Naive B cell (primary cell): ENCODE measurements around the gene CEP131. TPM values are rescaled to one million over a fixed set of nuclear protein-coding genes. Genes with fewer than 3 reads are reported as not detected.

Experiments
- ATAC-seq, 2 donors: fragments of 150-1000 bp; cut with Tn5 transposase; 2 replicates each; pipeline ENCODE4 v1.10.0; 2021; ENCODE audit warnings: low read depth in 2 of 2, mild to moderate bottlenecking in 2 of 2, moderate library complexity in 2 of 2
- DNase-seq: peaks from one replicate; pipeline ENCODE4 v3.0.0; 2022
- H3K27ac Mint-ChIP-seq, 6 donors: one replicate each; pipeline ENCODE4 v1.8.0; 2020 to 2022; ENCODE audit warnings: mild to moderate bottlenecking in 6 of 6, mixed read lengths in 6 of 6, moderate library complexity in 5 of 6, inconsistent platforms in 2 of 6
- H3K27me3 Mint-ChIP-seq, 3 donors: one replicate each; pipeline ENCODE4 v1.8.0; 2021 to 2022; ENCODE audit warnings: mixed read lengths in 3 of 3, mild to moderate bottlenecking in 1 of 3
- H3K36me3 Mint-ChIP-seq, 2 donors: one replicate each; pipeline ENCODE4 v1.8.0; 2020 to 2022; ENCODE audit warnings: mixed read lengths in 2 of 2, inconsistent platforms in 1 of 2, mild to moderate bottlenecking in 1 of 2
- H3K4me1 Mint-ChIP-seq, 3 donors: one replicate each; pipeline ENCODE4 v1.8.0; 2020 to 2022; ENCODE audit warnings: mixed read lengths in 3 of 3, inconsistent platforms in 1 of 3, mild to moderate bottlenecking in 1 of 3, moderate library complexity in 1 of 3
- H3K4me3 Mint-ChIP-seq, 8 donors: one replicate each; pipeline ENCODE4 v1.8.0; 2020 to 2022; ENCODE audit warnings: mild to moderate bottlenecking in 8 of 8, mixed read lengths in 8 of 8, moderate library complexity in 8 of 8, inconsistent platforms in 2 of 8
- H3K9me3 Mint-ChIP-seq, 7 donors: one replicate each; pipeline ENCODE4 v1.8.0; 2020 to 2022; ENCODE audit warnings: mixed read lengths in 7 of 7, mild to moderate bottlenecking in 5 of 7, inconsistent platforms in 2 of 7, moderate library complexity in 1 of 7
- polyA plus RNA-seq, 6 donors: library from polyadenylated mRNA; unstranded; fragments of 300-500 nt; fragmentation: Illumina TruSeq; gene quantifications; one replicate each; pipeline ENCODE4 v1.2.3, GENCODE V29; 2021; ENCODE audit warnings: low read depth in 6 of 6

CEP131 gene
- polyA plus RNA-seq, 6 donors from 2014 or later, result 3.1 to 11.6 (median 4.0) TPM; not detected in 1

- H3K36me3 Mint-ChIP-seq, result no peaks in the 10 kb centered on the region
- H3K9me3 Mint-ChIP-seq, result peaks cover 0 to 7% (median 0%) of the 10 kb centered on the region in 7 donors
- H3K27ac Mint-ChIP-seq, result peak overlapping the region in 2 of 6 donors; percentile 44 to 66
- DNase-seq (no peak), ATAC-seq (no peak)
- H3K4me3 Mint-ChIP-seq, result no peak overlapping the region
- H3K27me3 Mint-ChIP-seq, result peaks cover 0 to 10% (median 8%) of the 10 kb centered on the region in 3 donors
- H3K4me1 Mint-ChIP-seq, result peaks cover 0 to 12% (median 9%) of the 10 kb centered on the region in 3 donors
Measured at GRCh38 chr17:81140018-81140417, 82.7 kb downstream of the CEP131 start.

Other genes starting within 250 kb of the CEP131 start
- 10 to 100 TPM; 38.8 to 51.8 (median 43.5) TPM for gene CHMP6, start 231.1 kb downstream of the CEP131 start, polyA plus RNA-seq
- 1 to 10 TPM in 3 of 6 donors, under 1 TPM in 3; 0.19 to 6.1 (median 0.79) TPM for gene BAIAP2, start 187.8 kb downstream of the CEP131 start, polyA plus RNA-seq
- not detected for gene PVALEF, start 57.5 kb downstream of the CEP131 start, polyA plus RNA-seq
- gene AATK, start 56.7 kb downstream of the CEP131 start, polyA plus RNA-seq, result not detected
- gene TEPSIN, start 16.1 kb upstream of the CEP131 start, polyA plus RNA-seq, result 10 to 100 TPM in 1 of 6 donors, 1 to 10 TPM in 5; 4.5 to 16.8 (median 7.6) TPM
- gene NDUFAF8, start 16.4 kb upstream of the CEP131 start, polyA plus RNA-seq, result 10 to 100 TPM; 53.3 to 88.4 (median 81.7) TPM
- gene SLC38A10, start 72.3 kb upstream of the CEP131 start, polyA plus RNA-seq, result 10 to 100 TPM; 44.0 to 82.0 (median 51.0) TPM
- under 1 TPM in 1 of 6 donors, not detected in 5; 0.07 TPM for gene BAHCC1, start 172.5 kb upstream of the CEP131 start, polyA plus RNA-seq